NCI-H226 (cell line): Measurements from ENCODE around the gene KIF4B.
"Not testable (repeated sequence)": the region's sequence is repeated elsewhere in the genome, so short reads cannot be mapped to it uniquely, and the experiment has no call there.

Experiments used
- DNase-seq: peaks from one replicate; pipeline ENCODE4 v3.0.0-alpha.2; 2015

The KIF4B gene

DNA sequence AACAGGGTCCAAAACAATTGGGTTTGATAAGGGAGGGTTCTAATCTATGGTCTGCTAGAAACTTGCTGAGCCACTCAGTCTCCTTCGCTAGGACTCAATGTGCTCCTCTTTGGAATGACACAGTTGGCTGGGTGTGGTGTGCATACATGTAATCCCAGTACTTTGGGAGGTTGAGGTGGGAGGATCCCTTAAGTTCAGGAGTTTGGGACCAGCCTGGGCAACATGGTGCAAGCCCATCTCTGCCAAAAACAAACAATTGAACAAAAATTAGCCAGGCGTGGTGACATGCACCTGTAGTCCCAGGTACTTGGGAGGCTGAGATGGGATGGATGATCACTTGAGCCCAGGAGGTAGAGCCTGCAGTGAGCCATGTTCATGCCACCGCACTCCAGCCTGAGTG lies 2.7 kb upstream of the KIF4B start:
- DNase-seq, result no peak

DNA sequence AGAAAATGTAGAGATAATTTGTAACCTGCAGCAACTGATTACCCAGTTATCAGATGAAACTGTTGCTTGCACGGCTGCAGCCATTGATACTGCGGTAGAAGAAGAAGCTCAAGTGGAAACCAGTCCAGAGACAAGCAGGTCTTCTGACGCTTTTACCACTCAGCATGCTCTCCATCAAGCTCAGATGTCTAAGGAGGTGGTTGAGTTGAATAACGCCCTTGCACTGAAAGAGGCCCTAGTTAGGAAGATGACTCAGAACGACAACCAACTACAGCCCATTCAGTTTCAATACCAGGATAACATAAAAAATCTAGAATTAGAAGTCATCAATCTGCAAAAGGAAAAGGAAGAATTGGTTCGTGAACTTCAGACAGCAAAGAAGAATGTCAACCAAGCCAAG lies 1.7 kb downstream of the KIF4B start:
- no peak for DNase-seq

DNA sequence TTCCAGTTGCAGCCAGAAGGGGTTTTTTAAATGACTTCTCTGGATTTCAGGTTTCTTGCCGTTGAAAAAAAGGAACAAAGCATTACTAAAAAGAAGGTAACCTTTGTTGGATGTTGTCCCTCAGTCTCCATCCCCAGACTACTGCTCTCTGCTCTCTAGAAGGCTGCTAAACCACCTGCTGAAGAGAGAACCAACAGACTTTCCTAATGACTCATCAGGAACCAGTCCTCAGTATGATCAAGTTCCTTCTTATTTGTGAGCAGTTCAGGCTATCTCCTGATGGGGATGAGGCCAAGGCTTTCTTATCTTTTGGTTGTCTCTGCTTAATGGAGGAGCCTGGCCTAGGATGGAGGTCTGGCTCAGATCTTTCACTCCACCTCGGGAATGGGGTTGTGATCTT lies 4.1 kb downstream of the KIF4B start:
- DNase-seq, result no peak

DNA sequence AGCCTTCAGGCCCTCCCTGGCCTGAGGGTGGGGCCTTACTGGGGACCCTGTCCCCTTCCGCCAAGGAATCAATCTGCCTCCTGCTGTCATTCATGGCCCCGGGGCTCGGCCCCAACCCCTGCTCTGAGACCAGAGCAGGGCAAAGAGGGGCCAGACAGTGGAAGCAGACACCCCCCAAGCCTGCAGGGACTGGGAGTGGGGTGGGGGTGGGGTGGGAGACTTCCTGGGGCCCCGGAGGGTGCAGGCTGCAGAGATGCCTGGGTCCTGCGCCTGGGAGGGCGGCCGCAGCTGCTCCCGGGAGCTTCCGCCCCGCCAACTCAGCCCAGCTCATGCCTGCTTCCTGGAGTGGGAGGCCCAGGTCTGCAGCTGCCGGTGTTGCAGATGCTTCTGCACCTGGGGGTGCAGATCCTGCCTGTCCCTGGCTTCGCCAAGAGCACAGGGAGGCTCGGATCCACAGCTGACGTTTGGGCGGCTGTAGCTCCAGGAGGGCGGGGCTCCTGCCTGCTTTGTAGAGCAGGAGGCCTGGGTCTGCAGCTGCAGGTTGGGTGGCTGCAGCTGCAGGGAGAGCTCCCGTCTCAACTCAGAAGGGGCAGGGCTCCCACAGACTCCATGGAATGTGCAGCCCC lies 6.2 kb downstream of the KIF4B start:
- DNase-seq, result no peak

DNA sequence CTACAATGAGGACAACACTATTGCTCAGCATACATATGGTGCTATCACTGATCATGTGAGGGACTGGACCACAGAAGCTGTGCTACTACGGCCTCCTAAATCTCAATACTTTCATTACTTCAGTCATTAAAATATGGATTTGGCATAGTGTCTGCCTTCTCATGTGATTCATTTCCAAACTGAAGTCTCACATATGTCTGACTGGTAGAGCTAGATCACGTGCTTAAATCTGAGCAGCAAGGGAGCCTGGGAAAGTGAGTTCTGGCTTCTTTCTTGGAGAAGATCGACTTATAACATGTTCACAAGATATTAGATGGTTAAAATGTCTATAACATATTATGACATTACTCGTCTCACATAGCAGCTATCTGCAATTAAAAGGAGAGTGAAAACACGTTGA lies 8.3 kb downstream of the KIF4B start:
- no peak for DNase-seq

DNA sequence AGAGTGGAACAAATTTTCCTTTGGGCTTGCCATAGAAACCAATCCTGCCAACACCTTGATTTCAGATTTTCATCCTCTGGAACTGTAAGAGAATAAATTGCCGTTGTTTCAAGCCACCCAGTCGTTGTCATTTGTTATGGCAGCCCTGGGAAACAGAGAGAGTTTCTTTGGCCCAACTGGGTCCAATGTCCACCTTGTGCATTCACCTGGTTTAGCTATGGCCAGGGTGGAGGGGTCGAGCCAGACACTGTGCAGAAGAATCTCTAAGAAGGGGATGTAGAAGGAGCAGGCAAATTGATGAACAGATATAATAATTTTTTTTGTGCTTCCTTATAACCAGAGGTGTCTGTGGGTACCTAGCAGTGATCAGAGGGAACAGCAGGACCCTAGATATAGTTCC lies 9.8 kb downstream of the KIF4B start:
- DNase-seq, result no peak

DNA sequence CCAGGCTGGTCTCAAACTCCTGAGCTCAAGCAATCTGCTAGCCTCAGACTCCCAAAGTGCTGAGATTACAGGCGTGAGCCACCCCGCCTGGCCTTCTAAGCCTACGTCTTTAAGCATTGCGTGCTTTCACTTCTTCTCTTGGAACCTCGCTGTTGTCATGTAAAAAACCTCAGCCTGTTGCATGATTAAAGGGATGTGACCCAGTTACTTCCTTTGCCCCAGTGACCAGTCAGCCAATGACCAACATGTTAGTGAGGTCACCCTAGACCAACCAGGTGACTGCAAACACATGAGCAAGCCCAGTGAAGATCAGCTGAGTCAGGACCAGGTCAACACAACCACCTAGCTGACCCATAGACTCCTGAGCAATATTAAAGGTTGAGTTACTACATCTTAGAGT lies 10.5 kb downstream of the KIF4B start:
- no peak for DNase-seq

DNA sequence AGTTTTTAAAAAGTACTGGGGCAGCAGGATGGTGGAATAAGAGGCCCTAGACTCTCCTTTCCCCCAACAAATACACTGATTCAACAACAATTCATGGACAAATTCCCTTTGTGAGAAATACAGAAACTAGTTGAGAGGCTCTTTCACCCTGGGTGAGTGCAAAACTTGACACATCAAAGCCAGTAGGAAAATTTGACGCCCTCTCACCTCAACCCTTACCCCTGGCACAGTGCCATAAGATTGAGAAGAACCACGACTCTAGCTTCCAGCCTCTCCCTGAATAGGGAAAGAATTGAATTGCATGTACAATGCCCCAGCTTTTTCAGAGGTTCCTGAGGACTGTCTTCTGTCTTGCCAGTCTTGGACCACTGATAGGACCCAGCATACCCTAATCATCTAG lies 12.3 kb downstream of the KIF4B start:
- no peak for DNase-seq

DNA sequence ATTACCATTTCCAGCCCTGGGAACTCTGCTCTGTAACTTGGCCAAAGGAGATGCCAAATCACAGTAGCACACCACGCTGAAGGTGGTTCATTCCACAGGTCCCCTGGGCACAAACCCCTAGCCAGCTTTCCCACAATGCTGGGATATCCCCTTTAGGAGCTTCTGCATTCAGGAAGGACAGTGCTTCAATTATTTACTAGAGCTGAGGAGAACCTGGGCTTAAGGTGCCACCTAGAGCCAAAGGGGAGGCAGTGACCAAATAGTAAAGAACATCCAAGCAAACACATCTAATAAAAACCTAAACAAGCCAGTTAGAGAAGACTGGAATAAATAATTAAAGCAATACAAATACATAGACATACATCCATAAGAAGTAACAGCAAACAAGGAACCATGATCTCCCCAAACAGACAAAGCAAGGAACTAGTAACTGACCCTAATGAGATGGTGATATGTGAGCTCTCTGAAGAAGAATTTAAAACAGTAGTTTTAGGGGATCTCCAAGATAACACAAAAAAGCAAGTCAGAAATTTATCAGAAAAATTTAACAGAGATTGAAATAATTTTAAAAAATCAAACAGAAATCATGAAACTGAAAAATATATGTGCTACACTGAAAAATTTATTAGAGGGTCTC lies 14.6 kb downstream of the KIF4B start:
- no peak for DNase-seq

DNA sequence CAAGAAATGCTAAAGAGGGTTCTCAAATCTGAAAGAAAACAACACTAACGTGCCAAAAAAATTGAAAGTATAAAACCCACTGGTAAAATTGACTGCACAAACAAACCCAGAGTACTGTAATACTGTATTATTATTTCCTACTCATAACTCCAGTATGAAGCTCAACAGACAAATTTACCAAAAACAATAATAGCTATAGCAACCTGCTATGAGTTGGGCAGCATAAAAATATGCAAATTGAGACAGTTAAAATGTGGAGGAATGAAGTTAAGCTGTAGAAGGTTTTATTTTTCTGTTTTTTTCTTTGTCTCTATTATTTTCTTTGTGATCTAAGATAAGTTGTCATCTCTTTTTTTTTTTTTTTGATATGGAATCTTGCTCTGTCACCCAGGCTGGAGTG lies 15.7 kb downstream of the KIF4B start:
- DNase-seq, result no peak

DNA sequence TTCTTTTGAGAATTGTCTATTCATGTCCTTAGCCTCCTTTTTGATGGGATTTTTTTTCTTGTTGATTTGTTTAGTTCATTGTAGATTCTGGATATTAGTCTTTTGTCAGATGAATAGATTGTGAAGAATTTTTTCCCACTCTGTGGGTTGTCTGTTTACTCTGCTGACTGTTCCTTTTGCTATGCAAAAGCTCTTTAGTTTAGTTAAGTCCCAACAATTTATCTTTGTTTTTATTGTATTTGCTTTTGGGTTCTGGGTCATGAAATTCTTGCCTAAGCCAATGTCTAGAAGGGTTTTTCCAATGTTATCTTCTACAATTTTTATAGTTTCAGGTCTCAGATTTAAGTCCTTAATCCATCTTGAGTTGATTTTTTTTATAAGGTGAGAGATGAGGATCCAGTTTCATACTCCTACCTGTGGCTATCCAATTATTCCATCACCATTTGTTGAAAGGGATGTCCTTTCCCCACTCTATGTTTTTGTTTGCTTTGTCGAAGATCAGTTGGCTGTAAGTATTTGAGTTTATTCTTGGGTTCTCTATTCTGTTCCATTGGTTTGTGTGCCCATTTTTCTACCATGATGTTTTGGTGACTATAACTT lies 20.7 kb downstream of the KIF4B start:
- not testable (repeated sequence) for DNase-seq

DNA sequence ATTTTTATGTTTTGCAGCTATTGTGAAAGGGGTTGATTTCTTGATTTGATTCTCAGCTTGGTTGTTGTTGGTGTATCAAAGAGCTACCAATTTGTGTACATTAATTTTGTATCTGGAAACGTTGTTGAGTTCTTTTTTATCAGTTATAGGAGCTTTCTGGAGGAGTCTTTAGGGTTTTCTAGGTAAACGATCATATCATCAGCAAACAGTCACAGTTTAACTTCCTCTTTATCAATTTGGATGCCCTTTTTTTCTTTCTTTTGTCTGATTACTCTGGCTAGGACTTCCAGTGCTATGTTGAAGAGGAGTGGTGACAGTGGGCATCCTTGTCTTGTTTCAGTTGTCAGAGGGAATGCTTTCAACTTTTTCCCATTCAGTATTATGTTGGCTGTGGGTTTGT lies 21.5 kb downstream of the KIF4B start:
- DNase-seq, result not testable (repeated sequence)

DNA sequence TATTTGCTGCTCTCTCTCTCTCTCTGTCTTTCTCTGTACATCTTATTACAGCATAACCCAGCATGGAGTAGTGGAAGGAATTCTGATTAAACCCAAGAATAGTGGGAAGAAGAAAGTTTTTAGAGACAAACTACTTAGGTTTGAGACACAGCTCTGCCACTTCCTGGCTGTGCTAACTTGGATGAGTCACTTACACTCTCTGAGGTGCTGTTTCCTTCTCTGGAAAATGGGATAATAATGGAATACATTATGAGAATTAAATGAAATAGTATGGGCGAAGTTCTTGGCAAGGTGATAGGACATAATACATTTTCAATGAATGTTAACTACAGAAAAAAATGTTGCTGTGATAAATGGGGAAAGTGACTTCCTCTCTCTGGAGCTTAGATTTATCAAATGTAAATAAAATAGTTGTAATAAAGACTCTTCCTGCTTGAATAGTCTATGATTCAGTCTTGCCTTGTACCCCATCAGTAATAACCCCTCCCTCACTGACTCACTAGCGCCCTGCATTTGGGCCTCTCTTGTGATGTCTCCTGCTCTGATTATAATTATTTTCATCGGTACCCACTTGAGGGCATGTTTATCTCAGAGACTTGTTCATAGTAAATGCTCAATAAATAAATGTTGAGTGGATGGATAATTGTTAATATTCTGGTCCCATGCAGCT lies 27.6 kb downstream of the KIF4B start:
- no peak for DNase-seq

DNA sequence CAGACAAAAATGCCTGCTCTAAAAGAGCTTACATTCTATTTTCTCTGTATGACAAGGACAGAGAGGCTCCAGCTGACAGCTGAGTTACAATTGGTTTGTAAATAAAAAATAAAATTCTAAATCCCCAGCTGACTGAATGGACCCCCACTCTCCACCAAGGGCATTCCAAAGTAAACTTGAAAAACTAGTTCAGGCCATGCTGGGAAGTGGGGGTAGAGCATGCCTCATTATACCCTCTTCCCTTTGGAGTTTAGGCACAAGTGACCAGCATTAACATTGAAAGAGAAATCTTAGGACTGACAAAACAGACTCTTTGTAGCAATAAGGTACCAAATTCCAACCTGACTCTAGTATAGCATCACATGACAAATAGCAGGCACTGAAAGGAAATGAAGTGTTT lies 31.0 kb downstream of the KIF4B start:
- DNase-seq, result no peak

DNA sequence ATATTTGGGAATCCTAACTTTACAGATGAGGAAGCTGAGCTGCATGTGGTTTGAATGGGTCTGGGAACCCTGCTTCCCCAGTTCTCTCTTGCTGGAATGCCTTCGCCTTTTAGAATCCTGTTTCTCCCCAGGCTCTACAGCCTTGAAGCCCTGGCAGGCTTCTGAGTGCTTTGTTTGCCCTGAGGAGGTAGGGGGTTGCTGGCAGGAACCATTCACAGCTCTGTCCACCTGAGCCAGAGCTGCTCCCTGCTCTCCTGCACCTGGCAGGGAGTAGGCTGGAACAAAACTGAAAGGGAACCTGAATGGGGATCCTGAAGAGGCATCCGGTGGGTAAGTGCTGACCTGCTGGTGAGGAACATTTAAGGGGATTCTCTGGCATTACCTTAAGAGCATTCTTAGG lies 33.0 kb downstream of the KIF4B start:
- DNase-seq, result no peak

DNA sequence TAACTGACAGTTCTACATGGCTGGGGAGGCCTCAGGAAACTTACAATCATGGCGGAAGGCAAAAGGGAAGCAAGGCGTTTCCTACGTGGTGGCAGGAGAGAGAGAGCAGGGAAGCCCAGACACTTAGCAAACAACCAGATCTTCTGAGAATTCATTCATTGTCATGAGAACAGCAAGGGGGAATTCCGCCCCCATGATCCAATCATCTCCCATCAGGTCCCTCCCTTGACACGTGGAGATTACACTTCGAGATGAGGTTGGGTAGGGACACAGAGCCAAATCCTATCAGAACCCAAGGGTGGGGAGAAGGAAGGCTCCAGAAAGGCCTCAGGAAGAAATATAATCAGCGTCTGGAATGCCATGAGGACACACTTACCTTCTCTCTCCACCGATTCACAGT lies 34.3 kb downstream of the KIF4B start:
- no peak for DNase-seq

DNA sequence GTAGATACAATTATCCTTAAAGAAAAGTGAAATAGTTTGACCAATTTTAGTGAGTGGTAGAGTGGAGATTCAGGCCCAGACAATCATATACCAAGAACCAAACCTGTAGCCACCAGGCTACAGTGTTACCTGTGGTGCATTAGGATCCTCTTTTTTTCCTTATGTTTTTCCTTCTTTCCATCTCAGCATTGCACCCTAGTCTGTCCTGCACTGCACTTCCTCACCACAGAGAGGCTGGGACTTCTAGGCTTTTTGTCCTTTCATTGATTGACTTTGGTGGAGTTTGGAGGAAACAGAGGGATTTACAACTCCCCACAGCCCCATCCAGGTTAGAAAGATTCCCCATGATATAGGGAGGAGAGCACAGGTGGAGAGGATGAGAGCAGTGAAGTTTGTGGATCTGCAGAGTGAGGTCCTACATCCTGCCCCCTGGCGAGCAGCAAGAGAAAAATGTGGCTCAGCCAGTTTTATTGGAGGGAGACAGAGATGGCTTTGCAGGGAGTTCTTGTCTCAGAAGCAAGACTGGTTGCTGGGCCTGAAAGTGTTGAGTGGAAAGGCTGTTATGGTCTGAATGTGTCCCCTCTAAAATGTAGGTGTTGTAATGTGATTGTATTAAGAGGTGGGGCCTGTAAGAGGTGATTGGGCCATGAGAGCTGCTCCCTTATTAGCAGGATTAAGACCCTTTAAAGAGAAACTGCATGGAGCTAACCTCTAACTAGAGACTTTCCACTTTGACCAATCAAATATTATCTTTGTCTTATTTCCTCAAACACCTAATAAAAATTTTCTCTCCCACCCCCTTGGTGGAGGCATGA lies 36.2 kb downstream of the KIF4B start:
- DNase-seq, result no peak

DNA sequence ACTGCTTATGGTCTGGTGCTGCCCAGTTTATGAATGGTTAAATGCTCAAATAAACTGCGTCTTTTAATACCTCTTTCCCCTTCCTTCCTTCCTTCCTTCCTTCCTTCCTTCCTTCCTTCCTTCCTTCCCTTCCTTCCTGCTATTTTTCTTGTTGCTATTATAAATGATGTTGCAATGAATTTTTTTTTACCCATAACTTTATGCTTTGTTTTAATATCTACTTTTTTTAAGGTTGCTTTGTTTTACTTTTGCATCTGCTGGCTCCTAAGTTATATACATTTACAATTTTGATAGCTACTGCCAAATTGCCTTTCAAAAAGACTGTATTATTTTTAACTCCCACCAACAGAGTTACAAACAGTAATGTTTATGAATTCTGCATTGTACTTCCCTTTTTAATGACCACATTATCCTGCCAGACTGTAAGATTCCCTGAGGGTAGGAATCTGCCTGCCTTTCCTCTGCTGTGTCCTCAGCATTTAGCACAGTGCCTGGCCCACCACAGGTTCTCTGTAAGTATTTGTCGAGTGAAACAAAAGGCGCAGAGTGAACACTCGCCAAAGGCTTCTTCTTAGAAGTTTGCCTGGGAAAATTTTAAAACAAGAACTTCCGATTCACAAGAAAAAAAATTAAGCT lies 36.9 kb downstream of the KIF4B start:
- no peak for DNase-seq

DNA sequence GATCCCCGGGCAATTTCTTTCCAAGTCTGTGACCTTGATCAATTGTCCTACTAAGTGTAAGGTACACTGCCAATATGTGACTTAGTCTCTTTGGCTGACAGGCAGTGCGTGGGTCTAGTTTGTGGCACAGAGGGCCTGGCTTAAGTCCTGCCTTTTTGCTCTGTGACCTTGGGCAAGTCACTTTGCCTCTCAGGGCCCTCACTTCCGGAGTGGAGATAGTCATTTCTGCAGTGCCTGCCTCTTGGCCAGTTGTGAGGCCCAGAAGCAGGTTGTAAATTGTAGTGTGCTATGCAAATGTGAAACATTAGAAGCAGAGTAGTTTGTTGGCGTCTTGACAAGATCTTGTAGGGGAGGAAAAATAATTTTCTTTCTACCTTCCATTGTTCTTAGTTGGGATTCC lies 39.0 kb downstream of the KIF4B start:
- no peak for DNase-seq

DNA sequence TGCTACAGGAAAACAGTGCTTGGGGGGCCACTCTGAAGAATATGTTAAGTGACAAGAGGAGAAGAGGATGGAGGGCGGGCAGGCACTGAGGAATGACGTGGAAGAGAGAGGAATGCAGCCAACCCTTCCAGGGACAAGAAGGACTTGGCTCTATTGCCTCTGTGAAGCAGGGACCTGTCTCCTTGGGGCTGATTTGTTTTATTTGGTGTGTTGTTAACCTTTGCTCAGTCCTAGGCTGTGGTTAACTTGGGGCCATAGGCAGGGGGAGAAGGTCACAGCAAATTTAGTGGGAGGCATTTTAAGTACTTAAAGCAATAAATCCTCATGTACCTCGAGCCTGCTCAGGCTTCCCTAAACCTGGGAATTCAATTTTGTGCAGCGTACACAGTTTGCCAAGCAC lies 39.9 kb downstream of the KIF4B start:
- DNase-seq, result no peak

DNA sequence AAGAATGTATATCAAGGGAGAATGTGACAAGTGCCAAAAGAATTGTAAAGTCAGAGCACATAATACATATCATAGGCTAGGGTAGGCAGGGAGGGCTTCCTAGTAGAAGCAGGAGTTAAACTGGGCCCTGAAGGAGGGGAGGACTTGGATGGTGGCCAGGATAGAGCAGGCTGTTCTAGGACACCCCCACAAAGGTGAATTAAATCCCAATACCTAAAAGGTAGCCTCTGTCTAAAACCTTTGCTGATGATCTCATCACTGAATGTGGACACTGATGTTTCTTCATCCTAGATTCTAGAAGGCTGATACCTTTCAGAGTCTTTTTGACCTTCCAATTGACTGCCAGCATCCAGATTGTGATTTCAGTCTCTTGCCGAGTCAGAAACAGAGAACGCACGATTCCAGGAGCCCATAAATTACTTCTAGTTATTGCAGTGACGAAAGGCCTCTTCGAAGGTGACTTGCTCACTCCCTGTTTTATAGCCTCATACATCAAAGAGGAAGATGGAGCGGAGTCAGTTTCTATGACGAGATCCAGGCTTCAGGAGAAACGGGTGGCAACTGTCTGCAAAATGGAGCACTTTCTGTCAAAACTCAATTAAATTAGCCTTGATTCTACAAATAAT lies 43.2 kb downstream of the KIF4B start:
- no peak for DNase-seq

DNA sequence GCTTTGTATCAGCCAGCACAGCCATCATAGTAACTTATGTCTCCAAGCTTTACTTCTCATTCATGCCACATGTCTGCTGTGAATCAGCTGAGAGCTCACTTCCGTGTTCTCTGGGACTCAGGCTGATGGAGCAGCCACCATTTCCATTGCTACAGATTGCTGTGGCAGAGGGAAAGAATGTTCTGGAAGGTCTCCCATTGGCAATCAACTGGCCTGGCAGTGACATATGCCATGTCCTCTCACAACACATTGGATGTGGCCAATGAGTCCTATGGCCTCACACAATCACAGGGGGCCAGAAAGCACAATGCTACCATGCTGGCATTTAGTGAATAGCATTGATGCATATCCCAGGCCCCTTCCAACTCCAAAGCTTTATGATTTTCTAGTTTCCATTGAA lies 44.1 kb downstream of the KIF4B start:
- DNase-seq, result no peak
